Measurements from ENCODE around the gene MROH9.

The MROH9 gene

DNA sequence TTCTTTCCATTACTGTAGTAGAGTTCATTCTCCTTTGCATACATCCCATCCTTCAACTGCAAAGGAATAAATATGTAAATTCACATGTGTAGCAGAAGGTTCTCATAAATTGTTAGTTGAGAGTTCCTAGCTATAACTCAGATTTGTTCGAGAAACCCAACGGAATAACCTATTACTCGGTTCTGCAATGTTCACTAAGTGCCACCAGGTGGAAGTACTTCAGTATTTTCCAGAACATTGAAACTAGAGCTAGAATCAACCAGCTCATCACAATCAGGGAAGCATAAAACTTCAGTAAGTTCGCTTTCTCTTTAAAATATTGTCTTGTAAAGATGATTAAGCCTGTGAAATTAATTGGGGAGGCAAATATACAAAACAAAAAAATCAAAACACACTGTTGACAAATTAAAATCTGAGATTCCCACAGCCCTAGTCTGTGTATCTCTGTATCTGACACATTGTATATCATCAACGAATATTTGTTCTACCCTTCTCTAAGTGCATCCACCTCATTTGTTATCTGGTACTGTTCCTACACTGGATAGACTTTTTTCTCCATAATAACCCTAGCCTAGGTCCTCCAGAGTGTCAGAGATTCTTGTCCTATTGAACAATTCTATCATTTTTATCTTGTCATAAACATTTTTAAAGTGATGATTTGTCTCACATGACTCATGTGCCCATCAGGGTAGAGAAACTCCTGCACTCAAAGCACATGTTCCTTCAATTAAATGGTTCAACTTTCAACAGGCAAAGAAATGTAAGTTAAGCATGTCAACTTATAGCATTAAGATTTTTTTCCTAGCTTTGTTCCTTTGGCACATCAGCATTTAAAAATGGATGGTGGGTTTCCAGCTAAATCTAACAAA, 31.9 kb downstream of the MROH9 start:
- no peaks in the 10 kb centered on the region for H3K27me3 ChIP-seq (ENCODE audit: control insufficient read depth, insufficient read depth, low read length)
- no peak overlapping the region for H3K27ac ChIP-seq (ENCODE audit: low read depth, low read length)
- no peak overlapping the region for H3K4me3 ChIP-seq (ENCODE audit: low read depth, low read length)

DNA sequence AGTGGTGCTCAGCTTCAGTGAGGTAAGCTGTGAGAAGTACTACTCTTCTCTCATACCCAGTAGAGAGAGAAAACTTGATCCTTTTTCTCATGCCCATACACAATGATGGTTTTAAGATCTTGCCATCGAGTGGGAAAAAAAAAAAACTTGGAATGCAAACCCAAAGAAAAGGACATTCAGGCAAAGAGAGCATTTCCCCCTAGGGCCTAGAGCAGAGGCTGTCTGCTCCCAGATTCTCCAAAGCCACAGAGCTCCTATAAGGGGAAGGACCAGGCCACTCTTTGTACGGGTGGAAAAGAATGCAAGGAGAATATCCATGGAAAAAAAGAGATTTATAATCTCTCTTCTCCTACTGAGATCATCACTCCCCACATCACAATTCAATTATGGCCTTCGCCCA, 34.9 kb downstream of the MROH9 start:
- Histone ChIP-seq H3K4me3 (ENCODE audit: low read depth, low read length) (no peak overlapping the region), H3K4me1 (ENCODE audit: control insufficient read depth, insufficient read depth, low read length) (no peaks in the 10 kb centered on the region), H3K27ac (ENCODE audit: low read depth, low read length) (no peak overlapping the region), H3K36me3 (ENCODE audit: control insufficient read depth, insufficient read depth, low read length) (no peaks in the 10 kb centered on the region), H3K9me3 (ENCODE audit: control insufficient read depth, insufficient read depth, low read length) (no peaks in the 10 kb centered on the region), H3K9ac (ENCODE audit: low read depth, low read length) (no peak overlapping the region), H3K27me3 (ENCODE audit: control insufficient read depth, insufficient read depth, low read length) (no peaks in the 10 kb centered on the region)

More for the DNA sequence above, 31.9 kb downstream of the MROH9 start:
- Histone ChIP-seq H3K9ac (ENCODE audit: low read depth, low read length) (no peak overlapping the region), H3K36me3 (ENCODE audit: control insufficient read depth, insufficient read depth, low read length) (no peaks in the 10 kb centered on the region), H3K4me1 (ENCODE audit: control insufficient read depth, insufficient read depth, low read length) (no peaks in the 10 kb centered on the region), H3K9me3 (ENCODE audit: control insufficient read depth, insufficient read depth, low read length) (no peaks in the 10 kb centered on the region)

DNA sequence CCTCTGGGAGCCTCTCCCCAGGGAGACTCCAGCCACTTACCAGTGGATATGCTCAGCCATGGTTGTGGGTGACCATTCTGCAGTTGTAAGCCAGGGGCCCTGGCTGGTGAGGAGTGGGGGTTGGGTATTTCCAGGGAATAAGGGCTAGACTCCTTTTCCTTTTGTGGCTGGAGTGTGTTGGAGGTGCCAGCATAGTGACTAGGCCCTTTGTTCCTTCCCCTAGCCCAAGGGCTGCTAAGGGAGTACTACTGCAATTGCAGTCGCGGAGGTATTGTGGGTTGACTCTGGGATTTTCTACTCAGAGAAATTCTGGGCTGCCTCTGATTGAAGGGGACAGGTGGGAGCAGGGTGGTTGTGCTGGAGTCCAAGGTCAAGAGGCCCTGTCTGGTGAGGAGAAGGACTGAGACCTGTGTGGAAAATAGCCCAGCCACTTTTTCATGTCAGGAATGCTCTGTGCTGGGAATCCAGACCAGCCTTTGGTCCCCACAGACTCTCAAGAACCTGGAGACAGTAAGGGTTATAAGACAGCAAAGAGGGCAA, 43.1 kb downstream of the MROH9 start:
- no peaks in the 10 kb centered on the region for H3K4me1 ChIP-seq (ENCODE audit: control insufficient read depth, insufficient read depth, low read length)
- no peaks in the 10 kb centered on the region for H3K36me3 ChIP-seq (ENCODE audit: control insufficient read depth, insufficient read depth, low read length)
- H3K27ac ChIP-seq (ENCODE audit: low read depth, low read length) = no peak overlapping the region
- H3K9ac ChIP-seq (ENCODE audit: low read depth, low read length) = no peak overlapping the region
- H3K27me3 ChIP-seq (ENCODE audit: control insufficient read depth, insufficient read depth, low read length) = no peaks in the 10 kb centered on the region
- H3K9me3 ChIP-seq (ENCODE audit: control insufficient read depth, insufficient read depth, low read length) = no peaks in the 10 kb centered on the region
- no peak overlapping the region for H3K4me3 ChIP-seq (ENCODE audit: low read depth, low read length)

DNA sequence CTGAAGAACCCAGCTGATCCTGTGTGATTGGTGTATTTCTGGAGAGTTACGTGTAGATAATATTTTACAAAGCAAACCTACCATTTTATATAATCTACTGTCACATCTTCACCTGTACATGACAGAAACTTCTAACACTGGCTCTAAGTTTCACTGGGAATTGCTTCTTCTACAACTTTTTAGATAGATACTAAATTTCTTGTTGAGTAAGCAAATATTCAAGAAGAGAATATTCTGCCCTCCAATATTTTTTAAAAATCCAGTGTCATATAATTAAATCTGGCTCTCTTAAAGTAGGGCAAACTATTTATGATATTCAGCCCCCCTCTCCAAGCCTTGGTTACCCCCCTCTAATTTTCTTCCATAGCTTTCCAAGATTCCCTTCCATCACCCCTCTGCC, 50.1 kb downstream of the MROH9 start:
- H3K36me3 ChIP-seq (ENCODE audit: control insufficient read depth, insufficient read depth, low read length) = no peaks in the 10 kb centered on the region
- H3K4me1 ChIP-seq (ENCODE audit: control insufficient read depth, insufficient read depth, low read length) = no peaks in the 10 kb centered on the region
- H3K4me3 ChIP-seq (ENCODE audit: low read depth, low read length) = no peak overlapping the region
- H3K27ac ChIP-seq (ENCODE audit: low read depth, low read length) = no peak overlapping the region
- H3K27me3 ChIP-seq (ENCODE audit: control insufficient read depth, insufficient read depth, low read length) = no peaks in the 10 kb centered on the region
- H3K9me3 ChIP-seq (ENCODE audit: control insufficient read depth, insufficient read depth, low read length) = no peaks in the 10 kb centered on the region
- no peak overlapping the region for H3K9ac ChIP-seq (ENCODE audit: low read depth, low read length)

DNA sequence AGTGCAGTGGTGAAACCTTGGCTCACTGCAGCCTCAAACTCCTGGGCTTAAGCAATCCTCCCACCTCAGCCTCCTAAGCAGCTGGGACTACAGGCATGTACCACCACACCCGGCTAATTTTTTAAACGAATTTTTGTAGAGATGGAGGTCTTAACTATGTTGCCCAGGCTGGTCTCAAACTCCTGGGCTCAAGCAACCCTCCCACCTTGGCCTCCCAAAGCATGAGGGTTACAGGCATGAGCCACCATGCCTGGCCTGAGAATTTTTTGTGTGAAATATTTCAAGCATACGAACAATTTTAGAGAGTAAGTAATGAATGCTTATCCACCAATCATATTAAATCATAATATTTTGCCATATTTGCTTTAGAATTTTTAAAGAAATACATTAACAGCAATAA, 51.6 kb downstream of the MROH9 start:
- H3K9ac ChIP-seq (ENCODE audit: low read depth, low read length) = no peak overlapping the region
- no peak overlapping the region for H3K27ac ChIP-seq (ENCODE audit: low read depth, low read length)
- no peaks in the 10 kb centered on the region for H3K27me3 ChIP-seq (ENCODE audit: control insufficient read depth, insufficient read depth, low read length)
- H3K36me3 ChIP-seq (ENCODE audit: control insufficient read depth, insufficient read depth, low read length) = no peaks in the 10 kb centered on the region
- H3K9me3 ChIP-seq (ENCODE audit: control insufficient read depth, insufficient read depth, low read length) = no peaks in the 10 kb centered on the region
- H3K4me1 ChIP-seq (ENCODE audit: control insufficient read depth, insufficient read depth, low read length) = no peaks in the 10 kb centered on the region
- no peak overlapping the region for H3K4me3 ChIP-seq (ENCODE audit: low read depth, low read length)

DNA sequence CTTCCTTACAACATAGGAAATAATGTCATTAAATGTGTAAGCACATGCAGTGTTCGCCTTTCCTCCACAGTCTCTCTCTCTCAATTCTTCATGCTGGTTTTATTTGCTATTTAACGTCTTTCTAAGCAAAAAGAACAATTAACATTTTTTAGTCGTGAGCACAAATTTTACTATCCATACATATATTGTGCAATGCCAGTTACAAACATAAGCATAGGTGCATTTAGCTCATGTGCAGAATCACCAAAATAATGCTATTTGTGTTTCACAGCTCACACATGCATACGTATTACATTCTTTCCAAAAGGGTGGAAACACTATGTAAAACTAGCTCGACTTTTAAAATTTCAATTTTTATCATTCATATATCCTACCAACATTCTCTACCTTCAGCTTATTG, 52.1 kb downstream of the MROH9 start:
- no peak overlapping the region for H3K9ac ChIP-seq (ENCODE audit: low read depth, low read length)
- H3K4me3 ChIP-seq (ENCODE audit: low read depth, low read length) = no peak overlapping the region
- no peaks in the 10 kb centered on the region for H3K4me1 ChIP-seq (ENCODE audit: control insufficient read depth, insufficient read depth, low read length)
- H3K9me3 ChIP-seq (ENCODE audit: control insufficient read depth, insufficient read depth, low read length) = no peaks in the 10 kb centered on the region
- no peaks in the 10 kb centered on the region for H3K36me3 ChIP-seq (ENCODE audit: control insufficient read depth, insufficient read depth, low read length)
- no peaks in the 10 kb centered on the region for H3K27me3 ChIP-seq (ENCODE audit: control insufficient read depth, insufficient read depth, low read length)
- H3K27ac ChIP-seq (ENCODE audit: low read depth, low read length) = no peak overlapping the region

DNA sequence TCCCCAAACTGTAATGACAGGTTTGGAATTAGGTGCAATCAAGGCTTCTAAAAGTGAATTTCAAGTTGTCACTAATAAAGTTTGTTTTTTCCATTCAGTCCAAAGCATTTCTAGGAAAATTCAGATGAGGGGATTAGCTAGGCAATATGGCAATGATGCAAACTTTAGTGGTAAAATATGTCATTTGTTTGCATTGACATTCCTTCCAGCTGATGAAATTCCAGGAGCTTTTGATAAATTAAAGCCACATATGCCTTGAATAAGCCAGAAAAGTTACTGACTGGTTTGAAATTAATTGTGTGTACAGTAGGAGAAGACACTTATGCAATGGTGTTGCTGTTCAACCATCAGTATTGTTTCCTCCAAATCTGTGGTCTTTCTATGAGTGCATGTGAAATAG, 57.8 kb downstream of the MROH9 start:
- no peak overlapping the region for H3K4me3 ChIP-seq (ENCODE audit: low read depth, low read length)
- H3K9me3 ChIP-seq (ENCODE audit: control insufficient read depth, insufficient read depth, low read length) = no peaks in the 10 kb centered on the region
- no peaks in the 10 kb centered on the region for H3K36me3 ChIP-seq (ENCODE audit: control insufficient read depth, insufficient read depth, low read length)
- H3K9ac ChIP-seq (ENCODE audit: low read depth, low read length) = no peak overlapping the region
- no peaks in the 10 kb centered on the region for H3K27me3 ChIP-seq (ENCODE audit: control insufficient read depth, insufficient read depth, low read length)
- no peak overlapping the region for H3K27ac ChIP-seq (ENCODE audit: low read depth, low read length)
- H3K4me1 ChIP-seq (ENCODE audit: control insufficient read depth, insufficient read depth, low read length) = no peaks in the 10 kb centered on the region

DNA sequence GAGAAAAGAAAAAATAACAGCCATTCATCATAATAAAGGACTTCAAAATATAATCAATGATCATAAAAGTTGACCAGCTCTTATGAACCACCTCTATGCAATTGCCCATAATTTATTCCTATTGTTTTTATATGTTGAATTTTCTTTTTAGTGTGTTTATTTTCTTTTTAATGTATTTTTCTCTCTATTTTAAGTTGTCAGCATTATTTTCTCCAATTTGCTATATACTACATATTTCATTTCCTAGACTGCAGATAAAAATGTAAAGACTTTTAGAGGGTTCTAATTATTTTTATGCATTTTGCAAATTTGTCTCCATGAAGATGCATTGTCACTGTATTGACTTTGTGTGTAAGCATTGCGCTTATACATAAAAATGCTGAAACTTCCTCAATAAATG, 58.4 kb downstream of the MROH9 start:
- Histone ChIP-seq H3K4me1 (ENCODE audit: control insufficient read depth, insufficient read depth, low read length) (no peaks in the 10 kb centered on the region), H3K4me3 (ENCODE audit: low read depth, low read length) (no peak overlapping the region), H3K27ac (ENCODE audit: low read depth, low read length) (no peak overlapping the region), H3K27me3 (ENCODE audit: control insufficient read depth, insufficient read depth, low read length) (no peaks in the 10 kb centered on the region), H3K36me3 (ENCODE audit: control insufficient read depth, insufficient read depth, low read length) (no peaks in the 10 kb centered on the region), H3K9ac (ENCODE audit: low read depth, low read length) (no peak overlapping the region), H3K9me3 (ENCODE audit: control insufficient read depth, insufficient read depth, low read length) (no peaks in the 10 kb centered on the region)

DNA sequence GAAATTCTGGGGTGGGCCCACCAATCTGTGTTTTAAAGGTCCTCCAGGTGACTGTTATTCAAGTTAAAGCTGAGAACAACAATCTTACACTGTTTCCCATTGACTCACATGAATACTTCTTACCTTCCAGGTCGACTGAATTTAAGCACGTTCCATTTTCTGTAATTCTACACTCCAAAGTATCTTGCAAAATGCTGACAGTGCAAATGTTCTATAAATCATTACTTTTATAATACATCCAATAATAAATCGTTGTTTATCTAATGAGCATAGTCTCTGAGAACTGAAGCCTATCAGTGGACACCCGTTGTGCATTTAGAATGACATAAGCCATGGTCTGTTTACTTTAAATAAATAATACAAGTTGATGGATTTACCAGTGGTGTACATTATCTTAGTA, 79.5 kb downstream of the MROH9 start:
- Histone ChIP-seq H3K4me1 (ENCODE audit: control insufficient read depth, insufficient read depth, low read length) (no peaks in the 10 kb centered on the region), H3K9me3 (ENCODE audit: control insufficient read depth, insufficient read depth, low read length) (no peaks in the 10 kb centered on the region), H3K36me3 (ENCODE audit: control insufficient read depth, insufficient read depth, low read length) (no peaks in the 10 kb centered on the region), H3K27me3 (ENCODE audit: control insufficient read depth, insufficient read depth, low read length) (no peaks in the 10 kb centered on the region), H3K4me3 (ENCODE audit: low read depth, low read length) (no peak overlapping the region), H3K9ac (ENCODE audit: low read depth, low read length) (no peak overlapping the region), H3K27ac (ENCODE audit: low read depth, low read length) (no peak overlapping the region)

DNA sequence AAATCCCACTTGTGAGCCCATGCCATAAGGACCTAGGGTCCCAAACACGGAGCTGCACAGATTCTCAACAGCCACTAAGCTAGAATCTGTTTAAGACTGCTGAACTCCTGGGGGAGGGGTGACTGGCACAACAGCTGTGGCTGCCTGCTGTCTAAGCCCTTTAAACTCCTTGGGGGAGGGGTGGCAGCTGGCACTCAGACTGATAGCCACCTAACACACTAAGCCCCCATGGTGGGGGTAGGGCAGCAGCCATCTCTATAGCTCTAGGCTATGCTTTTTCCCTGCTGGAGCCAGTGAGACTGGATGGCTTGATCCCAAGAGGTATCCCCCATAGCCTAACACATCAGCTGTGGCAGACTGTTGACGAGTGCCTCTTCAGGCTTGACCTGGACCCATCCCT, 82.1 kb downstream of the MROH9 start:
- Histone ChIP-seq H3K9me3 (ENCODE audit: control insufficient read depth, insufficient read depth, low read length) (no peaks in the 10 kb centered on the region), H3K27me3 (ENCODE audit: control insufficient read depth, insufficient read depth, low read length) (no peaks in the 10 kb centered on the region), H3K27ac (ENCODE audit: low read depth, low read length) (no peak overlapping the region)

DNA sequence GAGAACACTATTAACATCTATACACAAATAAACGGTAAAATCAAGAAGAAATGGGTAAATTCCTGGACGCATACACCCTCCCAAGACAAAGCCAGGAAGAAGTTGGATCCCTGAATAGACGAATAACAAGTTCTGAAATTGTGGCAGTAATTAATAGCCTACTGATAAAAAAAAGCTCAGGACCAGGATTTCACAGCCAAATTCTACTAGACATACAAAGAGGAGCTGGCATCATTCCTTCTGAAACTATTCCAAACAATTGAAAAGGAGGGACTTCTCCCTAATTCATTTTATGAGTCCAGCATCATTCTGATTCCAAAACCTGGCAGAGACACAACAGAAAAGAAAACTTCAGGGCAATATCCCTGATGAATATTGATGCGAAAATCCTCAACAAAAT, 84.6 kb downstream of the MROH9 start:
- Histone ChIP-seq H3K4me1 (ENCODE audit: control insufficient read depth, insufficient read depth, low read length) (no peaks in the 10 kb centered on the region), H3K36me3 (ENCODE audit: control insufficient read depth, insufficient read depth, low read length) (no peaks in the 10 kb centered on the region), H3K4me3 (ENCODE audit: low read depth, low read length) (no peak overlapping the region), H3K27me3 (ENCODE audit: control insufficient read depth, insufficient read depth, low read length) (no peaks in the 10 kb centered on the region), H3K9me3 (ENCODE audit: control insufficient read depth, insufficient read depth, low read length) (no peaks in the 10 kb centered on the region), H3K27ac (ENCODE audit: low read depth, low read length) (no peak overlapping the region), H3K9ac (ENCODE audit: low read depth, low read length) (no peak overlapping the region)

More for the DNA sequence above, 82.1 kb downstream of the MROH9 start:
- Histone ChIP-seq H3K4me1 (ENCODE audit: control insufficient read depth, insufficient read depth, low read length) (no peaks in the 10 kb centered on the region), H3K36me3 (ENCODE audit: control insufficient read depth, insufficient read depth, low read length) (no peaks in the 10 kb centered on the region), H3K9ac (ENCODE audit: low read depth, low read length) (no peak overlapping the region), H3K4me3 (ENCODE audit: low read depth, low read length) (no peak overlapping the region)

Measured in HUES48 (cell line).